ENCODE data around the gene TRIM52.

TRIM52 gene

GRCh38 chr5:181215997-181216989, 44.6 kb downstream of the TRIM52 start (continued):
- TF ChIP-seq YY1 (tag by site-specific recombination; IDR thresholded peaks at IDR 0.05) (peak; percentile 71; the same call in 1 of the 2 replicates), PRDM10 (tag by site-specific recombination; IDR thresholded peaks at IDR 0.05) (no peak; the same call in 1 of the 2 replicates), ZNF140 (tag by site-specific recombination; IDR thresholded peaks at IDR 0.05) (no peak), ZSCAN23 (tag by site-specific recombination; IDR thresholded peaks at IDR 0.05) (peak; percentile 52; the same call in 1 of the 2 replicates), ZNF600 (tag by site-specific recombination; IDR thresholded peaks at IDR 0.05) (peak; percentile 79), HOXA7 (CRISPR knock-in tag; IDR thresholded peaks at IDR 0.05; ENCODE audit: borderline replicate concordance) (no peak), OSR2 (tag by site-specific recombination; IDR thresholded peaks at IDR 0.05) (0 out of 2 replicates have a peak, but pooled peaks have one; percentile 11), ZNF221 (tag by site-specific recombination; IDR thresholded peaks at IDR 0.05; ENCODE audit: borderline replicate concordance) (no peak), ZSCAN30 (tag by site-specific recombination; IDR thresholded peaks at IDR 0.05) (peak; percentile 64; the same call in 1 of the 2 replicates), ZFP3 (tag by site-specific recombination; IDR thresholded peaks at IDR 0.05; ENCODE audit: low read depth) (no peak), ZNF133 (tag by site-specific recombination; IDR thresholded peaks at IDR 0.05) (no peak), ZSCAN18 (tag by site-specific recombination; IDR thresholded peaks at IDR 0.05) (no peak), GLI2 (tag by site-specific recombination; IDR thresholded peaks at IDR 0.05; ENCODE audit: borderline replicate concordance, low read depth) (no peak), ZNF416 (tag by site-specific recombination; IDR thresholded peaks at IDR 0.05) (no peak), ZSCAN5A (tag by site-specific recombination; IDR thresholded peaks at IDR 0.05) (peak; percentile 96), ZFP41 (tag by site-specific recombination; IDR thresholded peaks at IDR 0.05; ENCODE audit: borderline replicate concordance) (no peak), KLF16 (tag by site-specific recombination; IDR thresholded peaks at IDR 0.05) (no peak), ZNF488 (tag by site-specific recombination; IDR thresholded peaks at IDR 0.05) (no peak), ZNF184 (tag by site-specific recombination; IDR thresholded peaks at IDR 0.05) (0 out of 2 replicates have a peak, but pooled peaks have one; percentile 34), TCF7L2 (IDR thresholded peaks at IDR 0.05; ENCODE audit: borderline replicate concordance, low read depth, low read length) (no peak), MZF1 (tag by site-specific recombination; IDR thresholded peaks at IDR 0.05; ENCODE audit: borderline replicate concordance) (peak; percentile 24; the same call in 1 of the 2 replicates), ZNF362 (tag by site-specific recombination; IDR thresholded peaks at IDR 0.05) (peak; percentile 47; the same call in 1 of the 2 replicates), INSM2 (tag by site-specific recombination; IDR thresholded peaks at IDR 0.05) (peak; percentile 85), ZNF324 (tag by site-specific recombination; IDR thresholded peaks at IDR 0.05) (peak; percentile 20; the same call in 1 of the 2 replicates), HIC1 (tag by site-specific recombination; IDR thresholded peaks at IDR 0.05) (peak; percentile 95)
